ENCODE results near the gene NDUFA8.

NDUFA8 gene

DNA sequence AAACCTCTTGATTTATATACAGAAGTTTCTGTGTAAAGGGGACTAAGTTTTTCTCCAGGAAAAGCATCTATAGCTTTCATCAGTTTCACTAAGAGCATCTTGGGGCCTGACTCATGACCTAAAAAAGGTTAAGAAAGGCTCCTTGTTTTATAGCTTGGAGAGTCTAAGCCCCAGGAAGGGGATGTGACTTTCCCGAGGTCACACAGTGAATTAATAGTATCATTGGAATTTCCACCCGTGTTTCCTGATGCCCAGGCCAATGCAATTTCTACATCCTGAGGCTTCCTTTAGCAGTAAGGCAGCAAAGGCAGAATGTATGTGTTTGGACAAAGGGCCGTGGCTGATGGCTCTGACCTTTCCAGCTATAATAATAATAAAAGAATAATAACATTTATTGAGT is 8.8 kb upstream of the NDUFA8 start:
- DNase-seq (ENCODE audit: low spot score): no peak

DNA sequence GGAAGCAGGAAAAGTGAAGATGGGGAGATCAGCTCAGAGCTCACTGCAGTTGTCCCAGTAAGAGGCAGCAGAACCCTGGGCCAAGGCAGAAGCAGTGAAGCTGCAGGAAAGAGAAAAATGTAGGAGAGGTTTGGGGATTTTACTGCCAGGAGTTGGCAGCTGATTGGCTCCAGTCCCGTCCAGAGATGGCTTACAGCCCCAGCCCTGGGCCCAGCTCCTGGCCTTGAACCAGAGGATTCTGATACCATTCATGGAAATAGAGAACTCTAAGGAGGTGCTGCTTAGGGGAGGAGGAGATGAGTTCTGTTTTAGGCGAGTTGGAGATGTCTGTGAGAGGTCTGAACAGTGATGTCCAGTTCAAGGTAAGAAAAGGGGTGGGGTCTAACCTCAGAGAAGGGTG is 4.7 kb upstream of the NDUFA8 start:
- no peak for DNase-seq (ENCODE audit: low spot score)
- TF ChIP-seq, protein P1, sequence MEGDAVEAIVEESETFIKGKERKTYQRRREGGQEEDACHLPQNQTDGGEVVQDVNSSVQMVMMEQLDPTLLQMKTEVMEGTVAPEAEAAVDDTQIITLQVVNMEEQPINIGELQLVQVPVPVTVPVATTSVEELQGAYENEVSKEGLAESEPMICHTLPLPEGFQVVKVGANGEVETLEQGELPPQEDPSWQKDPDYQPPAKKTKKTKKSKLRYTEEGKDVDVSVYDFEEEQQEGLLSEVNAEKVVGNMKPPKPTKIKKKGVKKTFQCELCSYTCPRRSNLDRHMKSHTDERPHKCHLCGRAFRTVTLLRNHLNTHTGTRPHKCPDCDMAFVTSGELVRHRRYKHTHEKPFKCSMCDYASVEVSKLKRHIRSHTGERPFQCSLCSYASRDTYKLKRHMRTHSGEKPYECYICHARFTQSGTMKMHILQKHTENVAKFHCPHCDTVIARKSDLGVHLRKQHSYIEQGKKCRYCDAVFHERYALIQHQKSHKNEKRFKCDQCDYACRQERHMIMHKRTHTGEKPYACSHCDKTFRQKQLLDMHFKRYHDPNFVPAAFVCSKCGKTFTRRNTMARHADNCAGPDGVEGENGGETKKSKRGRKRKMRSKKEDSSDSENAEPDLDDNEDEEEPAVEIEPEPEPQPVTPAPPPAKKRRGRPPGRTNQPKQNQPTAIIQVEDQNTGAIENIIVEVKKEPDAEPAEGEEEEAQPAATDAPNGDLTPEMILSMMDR (IDR thresholded peaks at IDR 0.05; ENCODE audit: extremely low read depth, missing control alignments): no peak

More for the DNA sequence above, 8.8 kb upstream of the NDUFA8 start:
- TF ChIP-seq, protein P1 (IDR thresholded peaks at IDR 0.05; ENCODE audit: extremely low read depth, missing control alignments): no peak

DNA sequence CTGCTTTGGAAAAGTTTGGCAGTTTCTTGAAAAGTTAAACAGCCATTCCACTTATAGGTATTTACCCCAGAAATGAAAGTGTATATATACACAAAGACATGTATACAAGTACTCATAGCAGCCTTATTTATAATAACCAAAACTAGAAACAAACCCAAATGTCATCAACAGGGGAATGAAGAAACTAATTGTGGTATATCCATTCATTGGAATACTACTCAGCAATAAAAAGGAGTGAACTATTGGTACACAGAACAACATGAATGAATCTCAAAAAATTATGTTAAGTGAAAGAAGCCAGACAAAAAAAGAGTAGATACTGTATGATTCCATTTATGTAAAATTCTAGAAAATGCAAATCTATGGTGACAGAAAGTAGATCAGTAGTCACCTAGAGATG is 2.8 kb upstream of the NDUFA8 start:
- DNase-seq (ENCODE audit: low spot score): no peak
- TF ChIP-seq, protein P1 (IDR thresholded peaks at IDR 0.05; ENCODE audit: extremely low read depth, missing control alignments): no peak

DNA sequence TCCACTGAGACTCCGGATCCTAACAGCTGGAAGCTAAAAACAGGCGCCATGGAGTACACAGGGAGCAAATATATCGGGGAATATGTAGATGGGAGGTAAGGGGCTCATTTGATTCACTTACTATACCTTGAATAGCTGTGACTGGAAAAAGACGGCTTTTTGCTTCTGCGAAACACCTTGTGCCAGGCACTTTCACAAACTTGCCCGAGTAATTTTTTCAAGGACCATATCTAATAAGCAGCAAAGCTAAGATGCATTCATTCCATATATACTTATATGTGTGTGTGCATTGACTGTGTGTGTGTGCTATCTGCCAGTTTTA is 307 bp upstream of the NDUFA8 start:
- TF ChIP-seq, protein P1 (IDR thresholded peaks at IDR 0.05; ENCODE audit: extremely low read depth, missing control alignments): no peak

DNA sequence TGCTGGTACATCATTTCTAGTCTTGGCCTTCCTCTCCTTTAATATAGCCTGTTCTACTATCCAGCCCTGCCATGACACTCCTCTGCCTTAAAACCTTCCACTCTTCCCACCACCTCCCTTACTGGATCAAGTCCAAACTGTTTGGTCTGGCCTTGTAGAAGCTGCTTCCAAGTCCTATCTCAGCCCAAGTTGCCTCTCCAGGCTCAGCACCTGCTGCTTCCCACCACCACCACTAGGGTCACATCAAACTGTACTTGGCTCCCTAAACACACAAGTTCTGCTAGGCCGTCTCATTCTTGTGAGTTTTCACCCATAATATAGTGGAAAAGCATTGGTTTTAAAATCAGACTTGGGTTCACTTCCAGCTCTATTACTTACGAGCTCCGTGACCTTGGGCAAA is 1.4 kb downstream of the NDUFA8 start:
- peak; percentile 33 for DNase-seq (ENCODE audit: low spot score)
- TF ChIP-seq, protein P1 (IDR thresholded peaks at IDR 0.05; ENCODE audit: extremely low read depth, missing control alignments): peak; percentile 36

More for the DNA sequence above, 307 bp upstream of the NDUFA8 start:
- no peak for DNase-seq (ENCODE audit: low spot score)

DNA sequence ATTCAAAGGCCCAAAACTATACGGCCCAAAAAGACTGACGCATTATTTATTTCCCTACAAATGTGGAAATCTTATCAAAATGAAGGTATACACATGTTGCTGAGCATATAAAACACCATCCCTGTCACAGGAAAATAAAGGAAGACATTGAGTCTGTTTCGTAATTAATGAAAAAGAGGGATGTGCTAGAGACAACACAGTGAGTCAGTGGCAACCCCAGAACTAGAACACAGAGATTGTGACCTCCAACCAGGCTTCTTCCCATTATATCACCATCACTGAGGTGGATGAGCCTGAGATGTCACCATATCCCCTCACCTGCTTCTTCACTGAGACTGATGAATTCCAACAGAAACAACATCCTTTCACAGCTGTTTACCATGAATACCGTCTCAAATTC is 3.8 kb downstream of the NDUFA8 start:
- no peak for DNase-seq (ENCODE audit: low spot score)
- TF ChIP-seq, protein P1 (IDR thresholded peaks at IDR 0.05; ENCODE audit: extremely low read depth, missing control alignments): no peak

DNA sequence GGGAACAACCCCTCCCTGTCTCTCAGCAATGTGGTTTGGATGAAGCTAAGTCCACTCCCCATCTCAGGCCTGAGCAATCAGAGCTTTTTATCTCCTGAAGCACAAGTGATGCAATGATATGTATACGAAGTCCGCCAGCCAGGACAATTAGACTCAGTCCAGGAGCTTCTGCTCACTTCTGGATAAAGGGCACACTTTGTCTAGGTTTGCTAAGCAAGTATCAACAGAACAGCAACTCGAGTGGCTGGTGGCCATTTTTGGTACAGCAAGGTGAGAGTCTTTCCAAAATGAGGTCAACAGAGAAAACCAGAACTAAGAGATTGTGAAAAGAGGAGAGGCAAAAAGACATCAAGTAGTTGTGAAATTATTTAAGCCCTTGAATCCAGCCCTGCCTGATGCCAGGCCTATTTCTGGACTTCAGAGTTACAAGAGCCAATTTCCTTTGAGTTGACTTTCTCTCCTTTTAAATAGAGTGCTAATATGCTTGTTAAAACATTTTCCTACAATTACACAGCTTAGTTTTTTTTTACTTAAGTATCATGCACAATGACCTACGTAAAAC is 8.2 kb downstream of the NDUFA8 start:
- TF ChIP-seq, protein P1 (IDR thresholded peaks at IDR 0.05; ENCODE audit: extremely low read depth, missing control alignments): no peak
- no peak for DNase-seq (ENCODE audit: low spot score)

All from GM20000 (cell line).